Stimulated activated CD4-positive, alpha-beta T cell treated with anti-CD3 and anti-CD28 coated beads, Interleukin-15, amount 100 ng/mL, for 24 hours (primary cell): ENCODE data around the gene DNAJB7.
"Not testable (repeated sequence)": the region's sequence is repeated elsewhere in the genome, so short reads cannot be mapped to it uniquely, and the experiment has no call there.

Experiments
- DNase-seq: peaks from one replicate; pipeline ENCODE4 v3.0.0-alpha.2; 2020

The DNAJB7 gene

DNA sequence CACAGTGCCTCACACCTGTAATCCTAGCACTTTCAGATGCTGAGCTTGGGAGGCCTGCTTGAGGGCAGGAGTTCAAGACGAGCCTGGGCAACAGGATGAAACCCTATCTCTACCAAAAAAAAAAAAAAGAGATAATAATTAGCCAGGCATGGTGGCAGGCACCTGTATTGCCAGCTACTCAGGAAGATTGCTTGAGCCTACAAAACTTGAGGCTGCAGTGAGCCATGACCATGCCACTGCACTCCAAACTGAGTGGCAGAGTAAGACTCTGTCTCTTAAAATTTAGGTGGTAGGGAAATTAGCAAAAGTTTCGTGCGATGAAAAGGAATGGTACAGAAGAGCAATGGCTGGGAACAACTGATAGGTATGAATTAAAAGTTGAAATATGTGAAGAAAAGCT, 23.4 kb downstream of the DNAJB7 start:
- DNase-seq, result no peak

DNA sequence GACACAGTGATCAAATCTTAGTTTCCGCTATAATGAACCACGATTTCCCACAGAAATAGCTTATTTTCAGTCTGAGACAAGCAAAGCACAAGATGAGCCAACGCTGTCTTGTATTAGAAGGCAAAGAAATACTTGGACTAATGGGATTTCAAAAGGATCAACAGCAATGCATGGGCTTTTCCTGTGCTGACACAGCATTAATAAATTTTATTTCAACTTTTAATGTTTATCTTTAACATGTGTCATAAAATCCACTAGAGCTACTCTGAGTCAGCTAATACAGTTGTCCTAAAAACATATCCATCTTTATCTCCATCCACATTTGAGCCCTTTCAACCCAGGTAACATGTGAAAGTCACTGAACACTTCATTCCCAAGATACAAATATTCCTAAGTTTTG, 27.3 kb downstream of the DNAJB7 start:
- DNase-seq, result no peak

DNA sequence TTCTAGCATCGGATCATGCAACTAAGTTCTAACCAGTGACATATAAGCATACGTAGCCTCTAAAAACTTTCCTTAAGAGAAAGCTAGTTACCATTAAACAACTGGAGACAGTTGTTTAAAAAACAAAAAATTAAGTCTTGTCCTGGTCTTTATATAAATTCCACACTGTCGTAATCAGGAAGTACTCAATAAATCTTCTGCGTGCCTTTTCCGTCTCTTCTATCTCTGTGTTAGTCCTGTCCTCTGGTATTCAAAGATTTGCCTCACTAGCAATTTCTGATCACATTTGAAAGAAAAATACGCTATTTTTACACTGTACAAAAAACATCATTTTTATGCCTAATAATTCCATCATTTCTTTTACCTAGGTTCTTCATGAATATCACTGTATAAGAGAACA, 32.8 kb downstream of the DNAJB7 start:
- DNase-seq, result no peak

DNA sequence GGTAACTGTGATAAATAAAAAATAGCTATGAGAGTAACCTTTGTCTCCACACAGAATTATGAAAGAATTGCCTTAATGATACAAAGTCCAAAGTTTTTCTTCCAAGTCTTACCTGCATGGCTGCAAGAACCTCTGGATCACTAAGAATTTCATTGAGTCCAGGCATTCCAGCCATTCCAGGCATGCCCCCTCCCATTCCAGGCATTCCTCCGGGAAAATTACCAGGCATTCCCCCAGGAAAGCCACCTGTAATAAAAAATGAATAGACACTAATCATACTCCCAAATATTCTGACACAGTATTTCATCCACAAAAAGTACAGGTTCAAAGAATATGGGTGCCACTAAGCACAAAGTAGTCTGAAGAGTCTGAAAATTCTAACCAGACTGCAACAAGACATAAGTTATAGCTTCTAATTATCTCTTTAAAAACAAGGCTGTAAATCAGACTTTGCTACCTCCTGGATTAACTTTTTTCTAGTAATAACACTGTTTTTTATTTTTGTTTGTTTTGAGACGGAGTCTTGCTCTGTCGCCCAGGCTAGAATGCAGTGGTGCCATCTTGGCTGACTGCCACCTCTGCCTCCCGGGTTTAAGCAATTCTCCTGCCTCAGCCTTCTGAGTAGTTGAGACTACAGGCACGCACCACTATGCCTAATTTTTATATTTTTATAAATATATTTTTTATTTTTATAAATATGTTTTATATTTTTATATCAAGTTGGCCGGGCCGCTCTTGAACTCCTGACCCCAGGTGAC, 34.8 kb downstream of the DNAJB7 start:
- no peak for DNase-seq

DNA sequence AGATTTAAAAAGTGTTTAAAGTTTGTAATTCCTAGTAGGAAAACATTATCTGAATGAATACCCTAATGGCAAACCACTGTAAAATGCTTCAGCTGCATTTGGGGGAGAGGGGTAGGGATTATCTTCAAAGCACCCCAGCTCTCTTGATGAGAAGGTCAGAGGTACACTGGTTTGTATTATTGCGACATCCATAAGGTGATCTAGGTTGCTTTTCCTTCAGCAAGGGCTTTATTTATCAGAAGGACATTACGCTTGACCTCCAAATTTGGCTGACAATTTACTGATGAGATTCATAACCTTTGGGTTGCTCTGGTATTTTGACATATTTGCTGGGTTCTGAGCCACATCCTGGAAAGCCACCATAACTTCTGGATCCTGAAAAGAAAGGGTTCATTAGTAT, 35.6 kb downstream of the DNAJB7 start:
- not testable (repeated sequence) for DNase-seq

DNA sequence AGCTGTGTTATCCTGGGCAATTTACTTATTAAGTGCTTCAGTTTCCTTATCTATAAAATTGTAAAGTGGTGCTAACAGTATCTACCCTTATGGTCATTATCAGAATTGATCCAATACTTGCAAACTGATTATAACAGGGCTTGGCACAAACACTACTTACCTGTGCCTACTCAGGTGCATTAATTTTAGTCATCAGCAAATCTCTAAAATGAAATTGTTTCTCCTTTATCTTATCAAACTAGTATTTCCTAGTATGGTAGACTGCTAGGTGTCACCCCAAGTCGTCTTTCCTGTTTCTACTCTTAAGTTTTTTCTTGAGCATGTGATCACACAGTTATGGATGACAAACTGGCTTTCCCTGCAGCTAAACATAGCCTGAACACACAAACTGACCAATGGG, 38.5 kb downstream of the DNAJB7 start:
- DNase-seq, result no peak

DNA sequence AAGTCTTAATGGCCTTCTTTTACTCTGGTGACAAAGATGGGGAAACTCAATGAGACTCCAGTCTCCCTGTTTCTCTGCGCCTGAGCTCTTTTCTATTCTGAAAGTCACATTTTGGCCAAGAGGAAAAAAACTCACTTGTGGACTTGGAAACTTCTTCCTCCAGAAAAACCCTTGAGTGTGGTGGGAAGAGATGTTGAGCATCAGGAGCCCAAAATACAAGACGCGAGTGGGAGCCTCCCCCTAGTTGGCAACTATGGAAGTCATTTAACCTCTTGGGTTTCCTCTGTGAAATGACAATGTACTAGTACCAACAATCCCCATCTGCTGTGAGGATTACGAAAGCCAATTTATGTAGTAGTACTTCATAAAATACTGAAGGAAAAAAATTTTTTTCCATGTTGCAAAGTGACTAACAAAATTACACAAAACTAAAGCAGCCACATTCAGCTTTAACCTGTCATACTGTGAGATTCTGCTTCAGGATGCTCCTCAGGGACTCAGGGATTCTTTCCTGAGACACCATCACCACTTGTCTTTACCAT, 42.2 kb downstream of the DNAJB7 start:
- DNase-seq, result no peak

DNA sequence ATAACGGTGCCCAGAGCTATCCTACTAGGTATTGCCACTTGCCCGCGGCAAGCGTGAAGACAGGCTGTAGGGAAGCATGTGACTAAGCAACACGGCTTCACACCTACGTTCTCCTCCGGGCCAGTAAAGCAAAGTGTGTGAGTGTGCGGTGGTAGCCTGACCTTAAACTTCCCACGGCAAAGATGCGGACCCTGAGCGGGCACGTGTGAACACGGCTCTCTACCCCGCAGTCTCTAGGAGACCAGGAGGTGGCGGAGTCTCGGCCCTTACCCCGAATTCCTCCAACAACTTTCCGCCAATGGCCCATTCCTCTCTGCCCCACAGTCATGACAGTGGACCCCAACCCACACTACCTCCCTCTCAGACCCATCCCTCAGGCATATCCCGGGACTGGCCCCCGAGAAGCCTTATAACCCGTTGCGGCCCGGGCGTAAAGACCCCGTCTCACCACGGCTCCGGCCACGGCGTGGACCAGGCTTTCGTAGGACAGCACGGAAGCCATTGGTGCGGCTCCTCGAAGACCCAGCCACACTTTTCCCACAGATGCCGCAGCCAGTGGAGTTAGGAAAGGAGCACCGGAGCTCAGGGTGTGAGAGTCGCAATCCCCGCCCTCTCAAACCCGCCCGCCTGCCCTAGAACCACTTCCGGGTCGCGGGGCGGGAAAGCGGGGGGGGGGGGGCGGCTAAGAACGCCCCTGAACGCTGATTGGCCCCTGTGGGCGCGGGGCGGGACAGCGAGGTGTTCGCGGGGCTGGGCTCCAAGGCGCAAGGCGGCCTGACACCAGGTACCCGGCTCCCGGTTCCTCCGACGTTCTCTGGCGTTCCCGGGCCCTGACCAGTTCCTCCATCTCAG, 42.9 kb downstream of the DNAJB7 start, which contains the start of gene SLC25A17:
Gene SLC25A17, minus strand, starts transcription at position 600 of the 852 bp plus-strand sequence. Its CDS starts 98 bp downstream, at position 502.
- DNase-seq, result peak; percentile 92

DNA sequence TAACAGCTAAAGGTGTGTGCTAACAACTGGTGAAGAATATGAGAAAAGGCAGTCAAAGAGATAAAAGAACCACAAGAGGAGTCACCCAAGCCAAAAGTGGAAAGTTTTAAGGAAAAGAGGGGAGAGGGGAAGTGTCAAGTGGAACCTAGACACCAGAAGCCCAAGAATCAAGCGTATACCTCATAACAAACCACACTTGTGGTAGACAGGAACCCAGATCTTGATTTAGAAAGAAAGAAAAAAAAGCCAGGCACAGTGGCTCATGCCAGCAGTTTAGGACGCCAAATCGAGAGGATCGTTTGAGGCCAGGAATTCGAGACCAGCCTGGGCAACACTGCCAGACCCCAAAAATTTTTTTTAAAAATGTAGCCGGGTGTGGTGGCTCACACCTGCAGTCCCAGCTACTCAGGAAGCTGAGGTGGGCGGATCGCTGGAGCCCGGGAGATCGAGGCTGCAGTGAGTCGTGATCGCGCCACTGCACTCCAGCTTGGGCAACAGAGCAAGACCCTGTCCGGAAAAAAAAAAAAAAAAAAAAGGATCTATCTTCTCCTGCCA, 43.6 kb downstream of the DNAJB7 start:
- DNase-seq, result no peak

DNA sequence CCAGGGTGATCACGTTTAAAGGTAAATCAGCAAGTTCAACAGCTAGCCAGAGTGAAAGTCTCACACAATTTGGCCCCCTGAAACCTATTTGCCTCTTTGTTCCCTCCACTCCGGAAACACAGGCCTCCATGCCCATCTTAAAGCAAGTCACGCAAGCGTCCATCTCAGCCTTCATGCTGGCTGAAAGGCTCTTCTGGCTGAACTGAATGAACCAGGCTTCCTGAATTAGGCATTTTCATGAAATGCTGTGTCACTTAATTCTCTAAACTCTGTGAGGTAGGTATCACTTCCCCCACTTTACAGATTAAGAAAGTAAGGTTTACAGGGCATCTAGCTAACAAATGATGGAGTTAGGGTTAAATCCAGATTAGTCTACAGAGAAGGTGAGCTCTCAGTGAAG, 44.2 kb downstream of the DNAJB7 start:
- DNase-seq, result no peak

DNA sequence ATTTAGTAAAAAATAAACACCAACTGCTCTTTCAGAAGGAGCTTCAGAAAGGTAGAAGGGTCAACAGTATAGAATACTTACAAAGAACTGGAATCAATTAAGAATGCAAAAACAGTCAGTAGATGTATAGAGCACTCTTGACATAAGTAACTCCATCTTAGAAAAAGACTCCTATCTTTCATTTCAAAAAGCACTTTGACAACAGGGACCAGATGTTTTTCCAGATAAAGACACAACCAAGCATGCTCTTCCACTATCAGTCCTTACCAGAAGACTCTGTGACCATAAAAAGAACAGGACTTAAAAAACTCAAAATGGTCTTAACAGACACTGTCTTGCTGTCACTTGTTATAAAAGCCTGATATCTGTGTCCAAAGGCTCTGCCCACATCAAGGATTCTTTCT, 48.0 kb downstream of the DNAJB7 start:
- no peak for DNase-seq
